ENCODE measurements around the gene CALML6.
A peak's percentile ranks its signal among the peaks of the same experiment; 100 is the strongest.
"Not testable (repeated sequence)": the region's sequence is repeated elsewhere in the genome, so short reads cannot be mapped to it uniquely, and the experiment has no call there.

Gene CALML6

GRCh38 chr1:1925437-1926345 is 10.6 kb downstream of the CALML6 start:
- FAIRE-seq (no peak), DNase-seq (ENCODE audit: low spot score) (no peak)

- no peak for DNase-seq (ENCODE audit: low spot score)
- no peak for FAIRE-seq
Measured at GRCh38 chr1:1926346-1926811, 11.3 kb downstream of the CALML6 start.

- FAIRE-seq (no peak), DNase-seq (ENCODE audit: low spot score) (no peak)
Measured at GRCh38 chr1:1926886-1927660, 12.0 kb downstream of the CALML6 start.

- no peak for FAIRE-seq
Measured at GRCh38 chr1:1927751-1928150, 12.7 kb downstream of the CALML6 start.

GRCh38 chr1:1928231-1929101 is 13.4 kb downstream of the CALML6 start:
- FAIRE-seq (no peak), DNase-seq (ENCODE audit: low spot score) (no peak)

More at GRCh38 chr1:1927751-1928150, 12.7 kb downstream of the CALML6 start:
- DNase-seq (ENCODE audit: low spot score): no peak

GRCh38 chr1:1929102-1929638 is 14.1 kb downstream of the CALML6 start:
- FAIRE-seq (no peak), DNase-seq (ENCODE audit: low spot score) (no peak)

GRCh38 chr1:1929639-1930545 is 14.8 kb downstream of the CALML6 start:
- DNase-seq (ENCODE audit: low spot score) (no peak), FAIRE-seq (no peak)

GRCh38 chr1:1934848-1935247 is 19.8 kb downstream of the CALML6 start:
- DNase-seq (ENCODE audit: low spot score); FAIRE-seq: not testable (repeated sequence)

- FAIRE-seq (no peak), DNase-seq (ENCODE audit: low spot score) (no peak)
Measured at GRCh38 chr1:1937061-1937460, 22.0 kb downstream of the CALML6 start.

GRCh38 chr1:1937549-1938275 is 22.7 kb downstream of the CALML6 start:
- FAIRE-seq (peak; percentile 81), DNase-seq (ENCODE audit: low spot score) (no peak)

GRCh38 chr1:1938276-1938573 is 23.2 kb downstream of the CALML6 start:
- DNase-seq (ENCODE audit: low spot score): no peak
- FAIRE-seq: no peak

GRCh38 chr1:1938613-1939295 is 23.7 kb downstream of the CALML6 start:
- DNase-seq (ENCODE audit: low spot score): no peak
- peak; percentile 20 for FAIRE-seq

- FAIRE-seq (no peak), DNase-seq (ENCODE audit: low spot score) (no peak)
Measured at GRCh38 chr1:1939296-1940122, 24.4 kb downstream of the CALML6 start.

- DNase-seq (ENCODE audit: low spot score): no peak
- no peak for FAIRE-seq
Measured at GRCh38 chr1:1940123-1940425, 25.0 kb downstream of the CALML6 start.

- no peak for DNase-seq (ENCODE audit: low spot score)
- no peak for FAIRE-seq
Measured at GRCh38 chr1:1941211-1941841, 26.3 kb downstream of the CALML6 start.

GRCh38 chr1:1941868-1942752 is 27.1 kb downstream of the CALML6 start:
- DNase-seq (ENCODE audit: low spot score) (no peak), FAIRE-seq (no peak)
